SHP77 treated with DMSO at 0.1 percent for 48 hours (cell line): ENCODE data around the gene TEDC1.
"Not testable (repeated sequence)": the region's sequence is repeated elsewhere in the genome, so short reads cannot be mapped to it uniquely, and the experiment has no call there.

Experiments
- DNase-seq: peaks from one replicate; lab custom pipeline; 2025; lab: John Stamatoyannopoulos, UW

The TEDC1 gene

GRCh38 chr14:105537580-105538474 lies 46.8 kb downstream of the TEDC1 start:
- no peak for DNase-seq

- DNase-seq: no peak
These were observed 47.5 kb downstream of the TEDC1 start for GRCh38 chr14:105538481-105539049.

DNA sequence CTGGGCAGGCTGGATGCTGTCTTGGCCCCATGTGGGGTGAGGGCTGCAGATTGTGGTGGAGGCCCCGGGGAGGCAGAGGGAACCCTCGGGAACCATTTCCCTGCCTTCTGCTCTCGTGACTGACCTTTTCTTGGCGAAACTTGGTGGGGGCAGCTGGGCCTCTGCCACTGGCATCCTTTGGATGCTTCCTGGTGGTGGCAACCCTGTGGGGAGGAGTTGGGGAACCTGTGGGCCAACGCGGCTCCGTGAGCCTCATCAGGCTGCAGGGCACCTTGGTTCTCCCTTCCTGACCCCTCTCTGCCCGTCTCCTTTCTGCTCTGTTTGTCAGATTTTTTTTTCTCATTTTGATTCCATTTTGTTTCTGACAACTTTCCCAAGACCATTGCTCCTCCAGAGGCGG lies 49.8 kb downstream of the TEDC1 start:
- no peak for DNase-seq

GRCh38 chr14:105541218-105541875 lies 50.3 kb downstream of the TEDC1 start:
- DNase-seq: no peak

- not testable (repeated sequence) for DNase-seq
These were observed 54.6 kb downstream of the TEDC1 start for GRCh38 chr14:105545676-105546075.

DNA sequence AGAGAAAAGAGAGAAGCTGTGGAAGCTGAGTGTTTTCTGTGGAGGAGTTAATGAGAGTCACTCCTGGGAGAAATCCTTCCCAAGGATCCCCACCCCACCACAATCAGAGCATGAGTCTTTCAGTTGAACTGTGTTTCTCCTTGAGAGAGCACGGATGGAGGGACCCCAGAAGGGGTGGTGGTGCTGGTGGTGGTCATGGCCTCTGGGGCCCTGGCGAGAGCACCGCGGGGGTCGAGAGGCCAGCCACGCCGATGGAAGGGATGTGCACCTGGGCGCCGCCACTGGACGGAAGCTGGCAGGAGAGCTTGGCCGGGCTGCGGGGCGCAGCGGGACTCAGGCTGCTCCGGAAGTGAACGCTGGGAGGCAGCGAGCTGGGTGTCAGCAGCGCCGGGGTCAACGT lies 55.4 kb downstream of the TEDC1 start:
- DNase-seq: not testable (repeated sequence)

GRCh38 chr14:105547072-105547471 lies 56.0 kb downstream of the TEDC1 start:
- not testable (repeated sequence) for DNase-seq

DNA sequence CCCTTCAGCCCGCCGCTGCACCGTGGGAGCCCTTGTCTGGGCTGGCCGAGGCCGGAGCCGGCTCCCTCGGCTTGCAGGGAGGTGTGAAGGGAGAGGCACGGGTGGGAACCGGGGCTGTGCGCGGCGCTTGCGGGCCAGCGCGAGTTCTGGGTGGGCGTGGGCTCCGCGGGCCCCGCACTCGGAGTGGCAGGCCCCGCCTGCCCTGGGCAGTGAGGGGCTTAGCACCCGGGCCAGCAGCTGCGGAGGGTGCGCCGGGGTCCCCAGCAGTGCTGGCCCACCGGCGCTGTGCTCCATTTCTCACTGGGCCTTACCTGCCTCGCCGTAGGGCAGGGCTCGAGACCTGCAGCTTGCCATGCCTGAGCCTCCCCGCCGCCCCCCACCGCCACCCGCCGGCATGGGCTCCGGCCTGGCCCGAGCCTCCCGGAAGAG lies 56.7 kb downstream of the TEDC1 start:
- no peak for DNase-seq
